SK-N-MC (cell line): ENCODE results near the gene PRPF19.

Source experiments
- EZH2 ChIP-seq: fragments of 200-600 bp; sonication (generic); IDR thresholded peaks from one replicate; pipeline ENCODE4 v1.6.1; 2017; ENCODE audit warnings: antibody characterized with exemption
- FOXP2 ChIP-seq: optimal IDR thresholded peaks from 2 replicates; pipeline ENCODE3; 2011; ENCODE audit warnings: mild to moderate bottlenecking, moderate library complexity; ENCODE audit not compliant: insufficient read depth; ENCODE audit errors: extremely low read length, control extremely low read depth
- POLR2AphosphoS5 ChIP-seq: IDR thresholded peaks from 2 replicates; pipeline ENCODE4 v1.6.1; 2012; ENCODE audit warnings: mild to moderate bottlenecking, low read depth, low read length, borderline replicate concordance

- TF ChIP-seq POLR2AphosphoS5, result no peak
- no peak for TF ChIP-seq EZH2
- TF ChIP-seq FOXP2, result no peak
Observed at GRCh38 chr11:60900673-60901404, 5.5 kb downstream of the PRPF19 start.
